ENCODE data around the gene ITPR2.

ITPR2 gene

GRCh38 chr12:26379777-26380467 lies 453.1 kb downstream of the ITPR2 start:
- Mint-ChIP-seq H3K9me3 (peaks cover under 1 to 8% of the 10 kb centered on the region in 2 donors), H3K27ac (no peak overlapping the region), H3K27me3 (no peaks in the 10 kb centered on the region), H3K4me3 (no peak overlapping the region), H3K4me1 (no peaks in the 10 kb centered on the region)
- ATAC-seq (no peak), DNase-seq (no peak)

- H3K9me3 Mint-ChIP-seq: no peaks in the 10 kb centered on the region
- H3K27ac Mint-ChIP-seq: no peak overlapping the region
- H3K4me1 Mint-ChIP-seq: no peaks in the 10 kb centered on the region
- no peak overlapping the region for H3K4me3 Mint-ChIP-seq
- ATAC-seq: no peak
- H3K27me3 Mint-ChIP-seq: no peaks in the 10 kb centered on the region
- no peak for DNase-seq
Observed at GRCh38 chr12:26378711-26379110, 454.3 kb downstream of the ITPR2 start.

DNA sequence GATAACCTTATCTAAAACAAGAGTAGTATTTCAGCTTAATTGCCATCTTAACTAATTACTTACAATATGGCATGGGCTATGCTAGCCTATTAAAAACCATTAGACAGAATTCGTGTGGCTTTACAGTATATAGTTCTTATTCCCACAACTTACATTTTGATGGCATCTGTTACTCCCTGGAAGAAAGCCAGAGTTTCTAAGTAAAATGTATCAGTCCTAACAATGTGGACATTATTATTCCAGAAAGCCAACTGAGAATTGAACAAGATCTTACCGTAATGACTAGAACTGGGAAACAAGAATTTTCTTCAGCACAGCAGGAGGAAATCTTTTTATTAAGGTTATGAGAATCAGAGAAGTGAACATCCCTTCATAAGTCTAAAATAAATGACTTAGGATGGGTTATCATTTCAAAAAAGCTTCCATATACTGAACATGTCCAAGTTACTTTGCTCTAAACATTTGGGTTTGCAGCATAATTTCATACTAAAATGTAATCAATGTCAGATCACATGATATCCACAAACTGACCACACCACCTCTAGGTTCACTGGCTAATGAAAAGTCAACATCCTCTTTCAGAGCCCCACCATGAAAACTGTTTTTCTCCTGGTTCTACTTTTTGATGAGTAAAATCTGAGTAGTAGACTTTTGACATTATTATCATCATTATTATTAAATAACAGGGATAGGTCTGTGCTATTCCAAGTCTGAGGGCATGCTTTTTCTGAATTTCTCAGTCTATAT lies 457.9 kb downstream of the ITPR2 start:
- Mint-ChIP-seq H3K4me3 (no peak overlapping the region), H3K27me3 (no peaks in the 10 kb centered on the region), H3K4me1 (no peaks in the 10 kb centered on the region), H3K27ac (no peak overlapping the region), H3K9me3 (no peaks in the 10 kb centered on the region)
- ATAC-seq: no peak
- no peak for DNase-seq

DNA sequence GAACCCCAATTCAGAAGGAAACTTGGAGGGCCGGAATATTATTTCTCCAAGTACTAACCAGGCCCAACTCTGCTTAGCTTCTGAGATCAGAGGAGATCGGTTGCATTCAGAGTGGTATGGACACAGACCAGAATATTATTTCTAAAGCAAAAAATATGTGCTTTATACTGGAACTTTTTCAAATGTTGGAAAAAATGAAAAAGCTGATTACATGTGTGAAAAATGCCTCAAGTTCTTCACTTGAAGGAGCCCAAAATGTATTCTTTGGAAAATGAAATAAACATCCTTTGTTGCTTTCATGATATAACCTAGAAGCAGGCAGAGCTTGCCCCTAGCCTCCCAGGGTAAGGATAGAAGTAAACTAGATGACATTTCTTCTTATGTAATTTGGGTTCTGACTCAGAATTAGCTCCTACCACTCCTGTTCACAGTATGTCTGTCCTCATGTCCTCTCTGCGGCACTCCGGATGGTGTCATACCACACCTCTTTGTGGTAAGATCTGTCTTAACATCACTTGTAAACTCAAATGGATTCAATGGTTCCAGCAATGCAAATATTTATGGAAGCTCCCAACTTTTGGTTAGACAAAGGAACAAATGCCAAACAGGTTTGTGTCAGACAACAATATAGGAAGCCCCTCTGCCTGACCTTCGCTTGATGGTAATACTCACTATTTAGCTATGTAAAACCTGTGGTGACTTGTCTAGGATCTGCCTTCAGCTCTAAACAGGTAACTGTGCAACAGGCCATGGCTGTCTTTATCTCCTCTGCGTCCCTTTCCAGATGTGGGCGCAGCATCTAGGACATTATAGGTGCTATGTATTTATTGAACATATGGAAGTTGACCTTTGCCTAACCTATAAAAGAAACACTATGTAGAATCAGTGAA lies 459.1 kb downstream of the ITPR2 start:
- H3K4me3 Mint-ChIP-seq: no peak overlapping the region
- ATAC-seq (no peak), DNase-seq (no peak)
- no peak overlapping the region for H3K27ac Mint-ChIP-seq
- no peaks in the 10 kb centered on the region for H3K9me3 Mint-ChIP-seq
- no peaks in the 10 kb centered on the region for H3K27me3 Mint-ChIP-seq
- H3K4me1 Mint-ChIP-seq: no peaks in the 10 kb centered on the region

DNA sequence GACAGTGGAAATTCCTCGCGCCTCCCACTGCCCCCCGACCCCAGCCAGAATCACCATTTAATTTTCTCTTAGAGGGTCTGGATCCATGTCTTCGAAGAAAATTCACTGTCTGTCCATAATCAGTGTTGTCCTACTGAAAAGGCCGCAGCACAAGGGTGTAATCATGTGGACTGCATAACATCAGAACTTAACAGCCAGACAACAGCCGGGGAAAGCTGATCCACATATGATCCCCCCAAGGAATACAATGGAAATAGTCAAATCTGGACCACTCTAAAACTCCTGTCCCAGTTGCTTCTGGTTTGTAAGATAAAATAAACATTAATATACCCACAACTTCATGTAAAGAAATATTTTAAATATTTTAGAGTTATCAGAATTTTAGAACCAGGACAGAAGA lies 460.1 kb downstream of the ITPR2 start:
- no peak for ATAC-seq
- Mint-ChIP-seq H3K27ac (no peak overlapping the region), H3K27me3 (no peaks in the 10 kb centered on the region), H3K9me3 (no peaks in the 10 kb centered on the region), H3K4me1 (no peaks in the 10 kb centered on the region), H3K4me3 (no peak overlapping the region)
- no peak for DNase-seq

DNA sequence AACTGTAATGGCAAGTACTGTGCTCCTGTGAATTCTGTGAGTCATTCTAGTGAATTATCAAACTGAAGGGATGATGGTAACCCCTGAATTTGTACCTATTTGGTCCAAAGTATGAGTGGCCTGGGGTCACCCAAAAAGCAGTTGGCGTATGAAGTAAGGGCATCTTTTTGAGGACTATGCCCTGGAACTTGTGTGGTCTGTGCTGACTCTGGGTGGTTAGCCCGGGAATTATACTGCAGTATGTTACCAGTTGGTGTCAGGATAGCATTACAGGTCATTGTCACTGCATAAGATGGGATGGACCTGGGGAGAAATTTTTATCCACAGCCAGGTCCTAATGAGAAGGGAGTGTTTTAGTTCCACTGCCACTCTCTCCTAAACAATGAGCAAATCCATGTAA lies 462.9 kb downstream of the ITPR2 start:
- DNase-seq (no peak), ATAC-seq (no peak)
- Mint-ChIP-seq H3K4me1 (no peaks in the 10 kb centered on the region), H3K4me3 (no peak overlapping the region), H3K9me3 (no peaks in the 10 kb centered on the region), H3K27me3 (no peaks in the 10 kb centered on the region), H3K27ac (no peak overlapping the region)

DNA sequence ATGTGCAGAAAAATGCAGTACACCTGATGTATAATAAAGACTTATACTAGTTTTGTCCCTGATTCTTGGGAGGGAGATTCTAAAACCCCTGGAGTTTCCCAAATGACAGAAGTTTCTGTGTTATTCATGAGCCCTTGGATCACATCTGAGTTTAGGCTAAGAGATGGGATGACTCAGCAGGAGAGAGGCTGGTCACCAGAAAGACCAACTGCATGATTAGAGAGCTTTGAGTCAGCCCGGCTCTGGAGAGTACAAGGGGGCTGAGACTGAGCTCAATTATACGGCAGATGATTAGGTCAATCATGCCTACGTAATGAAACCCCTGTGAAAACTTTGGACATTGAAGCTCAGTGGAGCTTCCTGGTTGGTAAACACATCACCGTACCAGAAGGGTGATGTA lies 463.4 kb downstream of the ITPR2 start:
- ATAC-seq (no peak), DNase-seq (no peak)
- H3K9me3 Mint-ChIP-seq: no peaks in the 10 kb centered on the region
- no peak overlapping the region for H3K27ac Mint-ChIP-seq
- H3K4me3 Mint-ChIP-seq: no peak overlapping the region
- no peaks in the 10 kb centered on the region for H3K27me3 Mint-ChIP-seq
- H3K4me1 Mint-ChIP-seq: no peaks in the 10 kb centered on the region

GRCh38 chr12:26367991-26368730 lies 464.8 kb downstream of the ITPR2 start:
- Mint-ChIP-seq H3K27me3 (no peaks in the 10 kb centered on the region), H3K4me1 (no peaks in the 10 kb centered on the region), H3K27ac (no peak overlapping the region), H3K4me3 (no peak overlapping the region), H3K9me3 (no peaks in the 10 kb centered on the region)
- DNase-seq (no peak), ATAC-seq (no peak)

GRCh38 chr12:26361964-26362363 lies 471.0 kb downstream of the ITPR2 start:
- Mint-ChIP-seq H3K9me3 (no peaks in the 10 kb centered on the region), H3K27ac (no peak overlapping the region), H3K4me3 (no peak overlapping the region), H3K4me1 (no peaks in the 10 kb centered on the region), H3K27me3 (no peaks in the 10 kb centered on the region)
- DNase-seq (no peak), ATAC-seq (no peak)

- peak overlapping the region in 1 of 2 donors; percentile 12 for H3K27ac Mint-ChIP-seq
- DNase-seq (no peak), ATAC-seq (no peak)
Observed at GRCh38 chr12:26360062-26360461, 472.9 kb downstream of the ITPR2 start.

GRCh38 chr12:26359576-26359975 lies 473.4 kb downstream of the ITPR2 start:
- H3K4me3 Mint-ChIP-seq: no peak overlapping the region
- H3K9me3 Mint-ChIP-seq: no peaks in the 10 kb centered on the region
- DNase-seq (no peak), ATAC-seq (no peak)
- no peak overlapping the region for H3K27ac Mint-ChIP-seq
- no peaks in the 10 kb centered on the region for H3K4me1 Mint-ChIP-seq
- H3K27me3 Mint-ChIP-seq: no peaks in the 10 kb centered on the region

More at GRCh38 chr12:26360062-26360461, 472.9 kb downstream of the ITPR2 start:
- Mint-ChIP-seq H3K4me3 (no peak overlapping the region), H3K4me1 (no peaks in the 10 kb centered on the region), H3K27me3 (no peaks in the 10 kb centered on the region), H3K9me3 (no peaks in the 10 kb centered on the region)

DNA sequence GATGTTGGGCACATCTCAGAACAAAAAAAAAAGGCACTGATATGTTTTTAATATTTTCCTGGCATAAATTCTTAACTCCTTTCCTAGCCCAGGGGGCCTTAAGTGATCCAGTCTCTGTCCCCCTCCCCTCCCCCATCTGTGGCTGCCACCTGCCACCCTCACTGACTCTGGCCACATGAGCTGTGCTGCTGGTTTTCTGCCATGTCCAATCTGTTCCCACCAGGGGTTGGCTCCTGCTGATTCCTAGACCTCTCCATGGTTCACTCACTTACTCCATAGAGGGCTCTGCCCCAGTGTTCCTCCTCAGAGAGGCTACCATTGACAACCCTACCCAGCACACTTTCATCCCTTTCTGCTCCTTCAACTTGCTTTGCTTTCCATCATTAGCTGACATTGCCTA lies 474.3 kb downstream of the ITPR2 start:
- ATAC-seq: no peak
- no peak for DNase-seq
- H3K27ac Mint-ChIP-seq: no peak overlapping the region
- no peaks in the 10 kb centered on the region for H3K4me1 Mint-ChIP-seq
- no peaks in the 10 kb centered on the region for H3K9me3 Mint-ChIP-seq
- H3K27me3 Mint-ChIP-seq: no peaks in the 10 kb centered on the region
- H3K4me3 Mint-ChIP-seq: no peak overlapping the region

- no peak for DNase-seq
- Mint-ChIP-seq H3K27ac (no peak overlapping the region), H3K9me3 (no peaks in the 10 kb centered on the region), H3K27me3 (no peaks in the 10 kb centered on the region), H3K4me3 (no peak overlapping the region), H3K4me1 (no peaks in the 10 kb centered on the region)
- no peak for ATAC-seq
Observed at GRCh38 chr12:26347300-26347699, 485.7 kb downstream of the ITPR2 start.

DNA sequence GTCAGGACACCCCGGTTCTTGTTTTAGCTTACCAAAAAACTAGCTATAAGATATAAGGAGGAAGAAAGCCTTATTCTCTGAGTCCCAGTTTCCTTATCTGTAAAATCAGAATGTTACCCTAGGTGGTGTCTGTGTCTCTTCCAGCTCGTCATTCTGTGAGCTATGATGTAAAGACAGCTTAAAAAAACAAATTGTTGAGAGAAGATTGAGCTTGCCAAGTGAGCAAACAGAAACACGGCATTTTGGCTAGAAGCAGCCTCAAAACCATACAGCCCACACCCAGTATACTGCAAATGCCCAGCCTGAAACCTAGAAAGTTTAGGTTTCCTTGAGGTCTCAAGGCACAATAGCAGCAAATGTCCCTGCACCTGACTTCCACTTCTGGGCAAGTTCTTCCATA lies 486.3 kb downstream of the ITPR2 start:
- Mint-ChIP-seq H3K4me1 (peaks cover 5% of the 10 kb centered on the region), H3K4me3 (no peak overlapping the region), H3K27me3 (no peaks in the 10 kb centered on the region), H3K9me3 (no peaks in the 10 kb centered on the region), H3K27ac (no peak overlapping the region)
- DNase-seq (no peak), ATAC-seq (no peak)

DNA sequence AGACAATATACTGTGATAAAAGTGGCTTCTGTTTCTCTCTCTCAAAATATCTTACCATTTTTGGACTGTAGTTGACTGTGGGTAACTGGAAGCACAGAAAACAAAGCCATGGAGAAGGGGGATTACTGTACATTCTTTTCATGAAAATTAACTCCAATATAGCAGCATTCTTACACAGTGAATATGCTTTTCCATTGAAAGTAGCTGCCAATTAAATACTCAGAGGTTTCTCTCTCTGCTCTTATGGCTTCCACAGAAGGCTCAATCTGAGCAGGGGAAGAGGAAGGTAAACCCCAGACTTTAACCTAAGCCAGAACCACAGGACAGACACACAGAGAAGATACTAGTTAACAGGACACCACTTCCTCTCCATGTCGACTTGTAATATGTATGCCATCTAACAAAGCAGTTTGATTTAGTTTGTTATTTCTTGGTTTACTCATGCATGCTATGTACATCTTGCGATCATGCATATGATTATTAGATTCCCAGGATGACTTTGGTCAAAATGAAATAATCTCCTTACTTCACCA lies 487.5 kb downstream of the ITPR2 start:
- Mint-ChIP-seq H3K27me3 (no peaks in the 10 kb centered on the region), H3K4me3 (no peak overlapping the region), H3K9me3 (no peaks in the 10 kb centered on the region), H3K27ac (peak overlapping the region in 1 of 2 donors; percentile 18), H3K4me1 (peaks cover 15% of the 10 kb centered on the region)
- ATAC-seq (peak; percentile 53), DNase-seq (no peak)

All from stimulated activated naive CD8-positive, alpha-beta T cell treated with anti-CD3 and anti-CD28 coated beads, Interleukin-15, amount 100 ng/mL, for 72 hours (primary cell).